T-helper 2 cell treated with Interferon-gamma antibody and Interleukin-4, amounts not matched to agents 5 μg/mL and 100 μg/mL, for 36 hours (primary cell): ENCODE data around the gene SH2D1B.
"Not testable (repeated sequence)": the region's sequence is repeated elsewhere in the genome, so short reads cannot be mapped to it uniquely, and the experiment has no call there.

Experiments
- DNase-seq: peaks from one replicate; pipeline ENCODE4 v3.0.0; 2021; ENCODE audit warnings: low spot score
- H3K27ac Mint-ChIP-seq: one replicate; pipeline ENCODE4 v1.8.0; 2021; ENCODE audit warnings: mild to moderate bottlenecking, mixed read lengths
- H3K27me3 Mint-ChIP-seq: one replicate; pipeline ENCODE4 v1.8.0; 2021; ENCODE audit warnings: low read depth, mixed read lengths
- H3K36me3 Mint-ChIP-seq: one replicate; pipeline ENCODE4 v1.8.0; 2021; ENCODE audit warnings: low read depth, mixed read lengths
- H3K4me1 Mint-ChIP-seq: one replicate; pipeline ENCODE4 v1.8.0; 2021; ENCODE audit warnings: low read depth, mixed read lengths
- H3K4me3 Mint-ChIP-seq: one replicate; pipeline ENCODE4 v1.8.0; 2022; ENCODE audit warnings: mild to moderate bottlenecking, moderate library complexity, mixed read lengths
- H3K9me3 Mint-ChIP-seq: one replicate; pipeline ENCODE4 v1.8.0; 2021; ENCODE audit warnings: mixed read lengths

SH2D1B gene

GRCh38 chr1:162412002-162412401 is at the start of gene SH2D1B:
SH2D1B (minus strand) TSS chr1:162412136; CDS start chr1:162412016, 120 bp downstream.
- H3K9me3 Mint-ChIP-seq = no peaks in the 10 kb centered on the region
- H3K4me1 Mint-ChIP-seq = peaks cover under 1% of the 10 kb centered on the region
- H3K27ac Mint-ChIP-seq = no peak within 1 kb of the TSS
- no peaks in the 10 kb centered on the region for H3K36me3 Mint-ChIP-seq
- no peak within 1 kb of the TSS for H3K4me3 Mint-ChIP-seq
- DNase-seq = no peak
- no peaks in the 10 kb centered on the region for H3K27me3 Mint-ChIP-seq

GRCh38 chr1:162458236-162458635 is 46.3 kb upstream of the SH2D1B start:
- H3K36me3 Mint-ChIP-seq = no peaks in the 10 kb centered on the region
- DNase-seq = no peak
- no peak overlapping the region for H3K4me3 Mint-ChIP-seq
- H3K27me3 Mint-ChIP-seq = peaks cover 2% of the 10 kb centered on the region
- H3K4me1 Mint-ChIP-seq = no peaks in the 10 kb centered on the region
- H3K9me3 Mint-ChIP-seq = peaks cover 4% of the 10 kb centered on the region
- no peak overlapping the region for H3K27ac Mint-ChIP-seq

- no peak for DNase-seq
- Mint-ChIP-seq H3K36me3 (no peaks in the 10 kb centered on the region), H3K4me3 (no peak overlapping the region), H3K9me3 (peaks cover 4% of the 10 kb centered on the region), H3K27me3 (peaks cover 2% of the 10 kb centered on the region), H3K4me1 (no peaks in the 10 kb centered on the region), H3K27ac (no peak overlapping the region)
Observed at GRCh38 chr1:162456323-162456722, 44.4 kb upstream of the SH2D1B start.

- not testable (repeated sequence) for DNase-seq
Observed at GRCh38 chr1:162454361-162454760, 42.4 kb upstream of the SH2D1B start.

GRCh38 chr1:162446946-162447345 is 35.0 kb upstream of the SH2D1B start:
- H3K27me3 Mint-ChIP-seq = peaks cover 4% of the 10 kb centered on the region
- no peaks in the 10 kb centered on the region for H3K9me3 Mint-ChIP-seq
- no peak overlapping the region for H3K27ac Mint-ChIP-seq
- no peaks in the 10 kb centered on the region for H3K36me3 Mint-ChIP-seq
- no peak for DNase-seq
- no peak overlapping the region for H3K4me3 Mint-ChIP-seq
- peaks cover 1% of the 10 kb centered on the region for H3K4me1 Mint-ChIP-seq

More at GRCh38 chr1:162454361-162454760, 42.4 kb upstream of the SH2D1B start:
- not testable (repeated sequence) for H3K9me3 Mint-ChIP-seq, H3K36me3 Mint-ChIP-seq, H3K4me3 Mint-ChIP-seq, H3K27me3 Mint-ChIP-seq, H3K27ac Mint-ChIP-seq, H3K4me1 Mint-ChIP-seq

- no peak overlapping the region for H3K27ac Mint-ChIP-seq
- DNase-seq = no peak
- H3K4me1 Mint-ChIP-seq = peaks cover 1% of the 10 kb centered on the region
- peaks cover 14% of the 10 kb centered on the region for H3K27me3 Mint-ChIP-seq
- no peaks in the 10 kb centered on the region for H3K9me3 Mint-ChIP-seq
- H3K4me3 Mint-ChIP-seq = no peak overlapping the region
- H3K36me3 Mint-ChIP-seq = no peaks in the 10 kb centered on the region
Observed at GRCh38 chr1:162444903-162445302, 33.0 kb upstream of the SH2D1B start.

GRCh38 chr1:162432977-162433713 is 21.2 kb upstream of the SH2D1B start:
- H3K9me3 Mint-ChIP-seq, DNase-seq, H3K36me3 Mint-ChIP-seq, H3K4me1 Mint-ChIP-seq, H3K27ac Mint-ChIP-seq, H3K27me3 Mint-ChIP-seq, H3K4me3 Mint-ChIP-seq: not testable (repeated sequence)

GRCh38 chr1:162430583-162430982 is 18.6 kb upstream of the SH2D1B start:
- DNase-seq = no peak
- Mint-ChIP-seq H3K4me3 (no peak overlapping the region), H3K9me3 (no peaks in the 10 kb centered on the region), H3K27ac (no peak overlapping the region), H3K4me1 (no peaks in the 10 kb centered on the region), H3K36me3 (no peaks in the 10 kb centered on the region), H3K27me3 (peaks cover 3% of the 10 kb centered on the region)

- Mint-ChIP-seq H3K27ac (no peak overlapping the region), H3K4me1 (peaks cover 4% of the 10 kb centered on the region), H3K27me3 (peaks cover 5% of the 10 kb centered on the region), H3K9me3 (no peaks in the 10 kb centered on the region), H3K36me3 (no peaks in the 10 kb centered on the region), H3K4me3 (no peak overlapping the region)
- no peak for DNase-seq
Observed at GRCh38 chr1:162422662-162423375, 10.9 kb upstream of the SH2D1B start.

- Mint-ChIP-seq H3K9me3 (no peaks in the 10 kb centered on the region), H3K36me3 (no peaks in the 10 kb centered on the region), H3K27ac (no peak overlapping the region), H3K4me1 (peaks cover 4% of the 10 kb centered on the region), H3K4me3 (no peak overlapping the region), H3K27me3 (peaks cover 5% of the 10 kb centered on the region)
- DNase-seq = no peak
Observed at GRCh38 chr1:162421258-162422164, 9.6 kb upstream of the SH2D1B start.

GRCh38 chr1:162420120-162420519 is 8.2 kb upstream of the SH2D1B start:
- Mint-ChIP-seq H3K9me3 (no peaks in the 10 kb centered on the region), H3K4me1 (peaks cover 4% of the 10 kb centered on the region), H3K27ac (no peak overlapping the region), H3K36me3 (no peaks in the 10 kb centered on the region), H3K27me3 (peaks cover 2% of the 10 kb centered on the region), H3K4me3 (no peak overlapping the region)
- DNase-seq = no peak

GRCh38 chr1:162419450-162419931 is 7.6 kb upstream of the SH2D1B start:
- H3K4me1 Mint-ChIP-seq, H3K27ac Mint-ChIP-seq, H3K9me3 Mint-ChIP-seq, H3K36me3 Mint-ChIP-seq, H3K4me3 Mint-ChIP-seq, H3K27me3 Mint-ChIP-seq, DNase-seq: not testable (repeated sequence)

- H3K36me3 Mint-ChIP-seq, H3K27me3 Mint-ChIP-seq, H3K27ac Mint-ChIP-seq, DNase-seq, H3K4me3 Mint-ChIP-seq, H3K9me3 Mint-ChIP-seq, H3K4me1 Mint-ChIP-seq: not testable (repeated sequence)
Observed at GRCh38 chr1:162418584-162418983, 6.6 kb upstream of the SH2D1B start.

GRCh38 chr1:162417650-162418049 is 5.7 kb upstream of the SH2D1B start:
- no peaks in the 10 kb centered on the region for H3K36me3 Mint-ChIP-seq
- peaks cover 4% of the 10 kb centered on the region for H3K4me1 Mint-ChIP-seq
- H3K27ac Mint-ChIP-seq = no peak overlapping the region
- no peak overlapping the region for H3K4me3 Mint-ChIP-seq
- no peaks in the 10 kb centered on the region for H3K27me3 Mint-ChIP-seq
- H3K9me3 Mint-ChIP-seq = no peaks in the 10 kb centered on the region
- no peak for DNase-seq
